Measurements from ENCODE around the gene ADGRV1. TPM values are rescaled to one million over a fixed set of nuclear protein-coding genes. Genes with fewer than 3 reads are reported as not detected.
"Not testable (repeated sequence)": the region's sequence is repeated elsewhere in the genome, so short reads cannot be mapped to it uniquely, and the experiment has no call there.

The ADGRV1 gene
- total RNA-seq, 5 donors from 2014 or later (not counting 1 experiment from before 2014, with no cell fraction given) = 0.68 to 1.6 (median 1.2) TPM; not detected in 1

- ChIA-PET CTCF (interaction anchor here in 1 of 2 donors (1.3 kb wide), 1 partner anchor 371 kb away, joined by 3 read pairs; no protein-coding TSS in a partner anchor), POLR2A (no interaction called here)
- no peak overlapping the region for H3K27ac Mint-ChIP-seq
- DNase-seq (no peak), ATAC-seq (replicated peaks in 1 of 4) (no peak)
- peaks cover 4% of the 10 kb centered on the region in 3 donors for H3K9me3 Mint-ChIP-seq
- Histone ChIP-seq H3K4me1 (ENCODE audit: control insufficient read depth in 1 of 2, extremely low read depth in 1 of 2, insufficient read depth in 2 of 2, low read length in 2 of 2) (no peaks in the 10 kb centered on the region), H3K27me3 (replicated peaks in 1 of 2; ENCODE audit: control insufficient read depth in 2 of 2, extremely low read depth in 1 of 2, insufficient read depth in 2 of 2, low read length in 1 of 2) (no peaks in the 10 kb centered on the region), H3K27ac (ENCODE audit: low read length) (no peak overlapping the region), H3K4me3 (ENCODE audit: control insufficient read depth in 1 of 2, extremely low read depth in 1 of 2, low read length in 1 of 2) (no peak overlapping the region), H3K9me3 (no peaks in the 10 kb centered on the region), H3K36me3 (ENCODE audit: control insufficient read depth in 2 of 2, extremely low read depth in 1 of 2, insufficient read depth in 1 of 2, low read length in 1 of 2) (no peaks in the 10 kb centered on the region)
- no peak overlapping the region for H3K4me3 Mint-ChIP-seq
- peaks cover 5 to 12% of the 10 kb centered on the region in 2 donors for H3K27me3 Mint-ChIP-seq
- no peaks in the 10 kb centered on the region for H3K4me1 Mint-ChIP-seq
- no peaks in the 10 kb centered on the region for H3K36me3 Mint-ChIP-seq
These were observed 489.5 kb downstream of the ADGRV1 start for GRCh38 chr5:91048073-91048472.

GRCh38 chr5:91049112-91049511 lies 490.5 kb downstream of the ADGRV1 start:
- POLR2A ChIA-PET = no interaction called here
- DNase-seq = no peak
- H3K4me1 ChIP-seq (ENCODE audit: control insufficient read depth in 1 of 2, extremely low read depth in 1 of 2, insufficient read depth in 2 of 2, low read length in 2 of 2) = no peaks in the 10 kb centered on the region
- Mint-ChIP-seq H3K4me1 (no peaks in the 10 kb centered on the region), H3K36me3 (no peaks in the 10 kb centered on the region), H3K4me3 (no peak overlapping the region), H3K27ac (no peak overlapping the region), H3K27me3 (peaks cover 8 to 17% of the 10 kb centered on the region in 2 donors), H3K9me3 (peaks cover 4% of the 10 kb centered on the region in 3 donors)
- no peaks in the 10 kb centered on the region for H3K27me3 ChIP-seq (replicated peaks in 1 of 2; ENCODE audit: control insufficient read depth in 2 of 2, extremely low read depth in 1 of 2, insufficient read depth in 2 of 2, low read length in 1 of 2)
- no peaks in the 10 kb centered on the region for H3K36me3 ChIP-seq (ENCODE audit: control insufficient read depth in 2 of 2, extremely low read depth in 1 of 2, insufficient read depth in 1 of 2, low read length in 1 of 2)
- ATAC-seq (replicated peaks in 1 of 4) = no peak
- no peaks in the 10 kb centered on the region for H3K9me3 ChIP-seq
- CTCF ChIA-PET = interaction anchor here in 1 of 2 donors (1.3 kb wide), 1 partner anchor 370 kb away, joined by 3 read pairs; no protein-coding TSS in a partner anchor
- no peak overlapping the region for H3K4me3 ChIP-seq (ENCODE audit: control insufficient read depth in 1 of 2, extremely low read depth in 1 of 2, low read length in 1 of 2)
- no peak overlapping the region for H3K27ac ChIP-seq (ENCODE audit: low read length)

DNA sequence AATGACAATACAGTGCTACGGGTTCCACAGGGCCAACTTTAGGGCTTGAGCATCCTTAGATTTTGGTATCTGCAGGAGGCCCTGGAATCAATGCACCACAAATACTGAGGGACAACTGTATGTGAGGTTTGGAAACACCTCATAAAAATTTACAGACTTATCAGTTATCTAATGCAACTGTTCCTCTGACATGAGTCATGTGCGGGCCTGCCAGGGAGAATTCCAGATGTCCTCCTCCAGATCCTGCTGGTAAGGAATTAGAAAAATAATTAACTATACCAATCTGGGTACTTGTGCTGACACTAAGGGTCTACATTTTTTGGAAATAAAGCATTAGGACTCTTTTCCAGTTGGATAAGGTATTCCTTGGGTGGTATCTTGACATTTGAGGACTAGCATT lies 491.2 kb downstream of the ADGRV1 start:
- no peak overlapping the region for H3K27ac Mint-ChIP-seq
- CTCF ChIA-PET = no interaction called here
- no peaks in the 10 kb centered on the region for H3K4me1 Mint-ChIP-seq
- H3K36me3 Mint-ChIP-seq = no peaks in the 10 kb centered on the region
- POLR2A ChIA-PET = no interaction called here
- peaks cover 2 to 4% (median 2%) of the 10 kb centered on the region in 3 donors for H3K9me3 Mint-ChIP-seq
- Histone ChIP-seq H3K9me3 (no peaks in the 10 kb centered on the region), H3K36me3 (ENCODE audit: control insufficient read depth in 2 of 2, extremely low read depth in 1 of 2, insufficient read depth in 1 of 2, low read length in 1 of 2) (no peaks in the 10 kb centered on the region), H3K27ac (ENCODE audit: low read length) (no peak overlapping the region), H3K4me1 (ENCODE audit: control insufficient read depth in 1 of 2, extremely low read depth in 1 of 2, insufficient read depth in 2 of 2, low read length in 2 of 2) (no peaks in the 10 kb centered on the region), H3K4me3 (ENCODE audit: control insufficient read depth in 1 of 2, extremely low read depth in 1 of 2, low read length in 1 of 2) (no peak overlapping the region), H3K27me3 (replicated peaks in 1 of 2; ENCODE audit: control insufficient read depth in 2 of 2, extremely low read depth in 1 of 2, insufficient read depth in 2 of 2, low read length in 1 of 2) (no peaks in the 10 kb centered on the region)
- DNase-seq (no peak), ATAC-seq (replicated peaks in 1 of 4) (no peak)
- 100% methylated on average over 1 of the region's 2 CpGs for whole genome bisulfite sequencing (ENCODE audit: insufficient coverage)
- H3K27me3 Mint-ChIP-seq = peaks cover 8 to 15% of the 10 kb centered on the region in 2 donors
- no peak overlapping the region for H3K4me3 Mint-ChIP-seq

- H3K4me3 Mint-ChIP-seq; H3K4me3 ChIP-seq (ENCODE audit: control insufficient read depth in 1 of 2, extremely low read depth in 1 of 2, low read length in 1 of 2); CTCF ChIA-PET; H3K27ac ChIP-seq (ENCODE audit: low read length); ATAC-seq (replicated peaks in 1 of 4); H3K4me1 Mint-ChIP-seq; H3K36me3 ChIP-seq (ENCODE audit: control insufficient read depth in 2 of 2, extremely low read depth in 1 of 2, insufficient read depth in 1 of 2, low read length in 1 of 2); H3K27me3 Mint-ChIP-seq; H3K4me1 ChIP-seq (ENCODE audit: control insufficient read depth in 1 of 2, extremely low read depth in 1 of 2, insufficient read depth in 2 of 2, low read length in 2 of 2); POLR2A ChIA-PET; H3K9me3 Mint-ChIP-seq; DNase-seq; H3K36me3 Mint-ChIP-seq; H3K27ac Mint-ChIP-seq; H3K9me3 ChIP-seq; H3K27me3 ChIP-seq (replicated peaks in 1 of 2; ENCODE audit: control insufficient read depth in 2 of 2, extremely low read depth in 1 of 2, insufficient read depth in 2 of 2, low read length in 1 of 2): not testable (repeated sequence)
- WGBS (ENCODE audit: insufficient coverage) = 82% methylated on average over 5 of the region's 8 CpGs
These were observed 493.8 kb downstream of the ADGRV1 start for GRCh38 chr5:91052411-91052810.

DNA sequence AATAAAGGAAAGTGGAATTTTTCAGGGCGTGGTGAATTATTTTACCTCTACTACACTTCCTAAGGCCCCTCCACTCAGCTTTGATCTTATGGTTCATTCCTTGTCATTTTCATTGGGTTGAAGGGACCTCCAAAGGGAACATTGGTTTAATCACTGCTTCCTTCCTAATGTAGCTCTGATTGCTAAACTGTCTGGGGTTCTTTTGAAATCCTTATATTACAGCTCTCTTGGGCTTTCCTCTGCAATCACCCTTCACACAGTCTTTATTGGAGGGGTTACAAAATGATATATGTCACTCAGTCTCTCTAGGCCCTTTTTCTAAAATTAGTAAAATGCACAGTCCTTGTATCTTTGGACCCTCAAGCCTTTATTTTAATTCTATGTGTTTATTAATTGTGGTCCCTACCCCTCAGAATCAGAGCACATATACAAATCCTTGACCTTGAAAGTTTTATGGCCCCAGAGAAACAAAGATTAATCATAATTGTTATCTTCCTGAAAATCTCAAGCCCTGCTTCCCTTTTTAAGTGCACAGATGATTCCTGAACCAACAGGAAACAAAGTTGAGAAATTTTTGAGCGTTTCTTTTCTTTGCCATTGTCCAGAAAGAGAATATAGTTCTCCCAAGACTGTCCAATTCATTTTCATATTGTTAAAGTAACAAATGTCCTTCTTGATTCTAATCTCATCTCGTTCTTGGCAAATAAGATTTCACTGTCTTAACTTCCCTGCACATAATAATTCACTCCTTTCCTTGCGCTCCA lies 494.6 kb downstream of the ADGRV1 start:
- no peaks in the 10 kb centered on the region for H3K9me3 ChIP-seq
- CTCF ChIA-PET = interaction anchor here in 1 of 2 donors (0.6 kb wide), 1 partner anchor 1564 kb away, joined by 3 read pairs; no protein-coding TSS in a partner anchor
- no peaks in the 10 kb centered on the region for H3K36me3 Mint-ChIP-seq

DNA sequence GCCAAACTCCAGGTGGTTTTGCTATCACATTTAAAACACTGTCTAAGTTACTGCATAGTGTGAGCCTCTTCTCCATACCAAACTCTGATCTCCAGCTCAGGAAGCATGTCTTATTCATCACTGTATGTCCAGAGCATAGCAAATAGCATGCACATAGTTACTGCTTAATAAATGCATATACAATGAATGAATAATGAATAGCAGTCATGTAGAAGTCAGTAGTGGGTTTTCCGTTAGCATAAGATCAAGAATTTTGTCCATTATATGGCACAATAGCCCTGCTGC lies 495.1 kb downstream of the ADGRV1 start:
- Histone ChIP-seq H3K27me3 (replicated peaks in 1 of 2; ENCODE audit: control insufficient read depth in 2 of 2, extremely low read depth in 1 of 2, insufficient read depth in 2 of 2, low read length in 1 of 2) (no peaks in the 10 kb centered on the region), H3K9me3 (no peaks in the 10 kb centered on the region), H3K36me3 (ENCODE audit: control insufficient read depth in 2 of 2, extremely low read depth in 1 of 2, insufficient read depth in 1 of 2, low read length in 1 of 2) (no peaks in the 10 kb centered on the region), H3K27ac (ENCODE audit: low read length) (no peak overlapping the region), H3K4me3 (ENCODE audit: control insufficient read depth in 1 of 2, extremely low read depth in 1 of 2, low read length in 1 of 2) (no peak overlapping the region), H3K4me1 (ENCODE audit: control insufficient read depth in 1 of 2, extremely low read depth in 1 of 2, insufficient read depth in 2 of 2, low read length in 2 of 2) (no peaks in the 10 kb centered on the region)
- H3K27me3 Mint-ChIP-seq = peaks cover 7 to 9% of the 10 kb centered on the region in 2 donors
- CTCF ChIA-PET = no interaction called here
- H3K27ac Mint-ChIP-seq = no peak overlapping the region
- no peaks in the 10 kb centered on the region for H3K4me1 Mint-ChIP-seq
- no peak overlapping the region for H3K4me3 Mint-ChIP-seq
- WGBS (ENCODE audit: insufficient coverage) = no CpG with 5 or more reads among the region's 1 CpG
- H3K9me3 Mint-ChIP-seq = no peaks in the 10 kb centered on the region
- POLR2A ChIA-PET = no interaction called here
- no peak for ATAC-seq (replicated peaks in 1 of 4)
- DNase-seq = no peak
- no peaks in the 10 kb centered on the region for H3K36me3 Mint-ChIP-seq

More for the DNA sequence above, 494.6 kb downstream of the ADGRV1 start:
- Histone ChIP-seq H3K4me1 (ENCODE audit: control insufficient read depth in 1 of 2, extremely low read depth in 1 of 2, insufficient read depth in 2 of 2, low read length in 2 of 2) (no peaks in the 10 kb centered on the region), H3K36me3 (ENCODE audit: control insufficient read depth in 2 of 2, extremely low read depth in 1 of 2, insufficient read depth in 1 of 2, low read length in 1 of 2) (no peaks in the 10 kb centered on the region), H3K27me3 (replicated peaks in 1 of 2; ENCODE audit: control insufficient read depth in 2 of 2, extremely low read depth in 1 of 2, insufficient read depth in 2 of 2, low read length in 1 of 2) (no peaks in the 10 kb centered on the region), H3K27ac (ENCODE audit: low read length) (no peak overlapping the region), H3K4me3 (ENCODE audit: control insufficient read depth in 1 of 2, extremely low read depth in 1 of 2, low read length in 1 of 2) (no peak overlapping the region)
- Mint-ChIP-seq H3K9me3 (no peaks in the 10 kb centered on the region), H3K4me1 (no peaks in the 10 kb centered on the region), H3K4me3 (no peak overlapping the region), H3K27me3 (peaks cover 7 to 9% of the 10 kb centered on the region in 2 donors), H3K27ac (no peak overlapping the region)
- 41% methylated on average over 3 of the region's 4 CpGs for WGBS (ENCODE audit: insufficient coverage)
- POLR2A ChIA-PET = no interaction called here
- ATAC-seq (replicated peaks in 1 of 4) = no peak
- DNase-seq = no peak

DNA sequence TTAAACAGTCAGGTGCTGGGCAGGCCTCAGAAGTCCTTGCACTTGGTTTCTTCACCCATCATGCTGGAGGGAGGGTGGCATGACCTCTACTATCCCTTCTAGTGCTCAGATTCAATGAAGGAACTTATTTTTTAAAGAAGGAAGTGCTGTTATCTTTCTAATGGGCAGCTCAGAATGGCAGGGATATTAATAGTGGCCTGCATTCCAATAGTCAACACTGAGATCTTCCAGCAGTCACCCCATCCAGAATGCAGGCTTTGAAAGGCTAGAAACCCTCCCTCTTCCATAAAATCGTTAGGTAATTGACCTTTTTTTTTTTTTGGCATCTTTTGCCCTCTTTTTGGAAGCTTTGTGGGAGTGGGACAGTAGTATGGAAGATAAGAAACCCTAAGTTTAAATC lies 499.6 kb downstream of the ADGRV1 start:
- no peaks in the 10 kb centered on the region for H3K36me3 ChIP-seq (ENCODE audit: control insufficient read depth in 2 of 2, extremely low read depth in 1 of 2, insufficient read depth in 1 of 2, low read length in 1 of 2)
- H3K27me3 ChIP-seq (replicated peaks in 1 of 2; ENCODE audit: control insufficient read depth in 2 of 2, extremely low read depth in 1 of 2, insufficient read depth in 2 of 2, low read length in 1 of 2) = no peaks in the 10 kb centered on the region
- CTCF ChIA-PET = no interaction called here
- no peaks in the 10 kb centered on the region for H3K9me3 ChIP-seq
- no peak overlapping the region for H3K4me3 Mint-ChIP-seq
- peaks cover 6 to 10% (median 6%) of the 10 kb centered on the region in 3 donors for H3K4me1 Mint-ChIP-seq
- no peaks in the 10 kb centered on the region for H3K36me3 Mint-ChIP-seq
- no peak overlapping the region for H3K27ac ChIP-seq (ENCODE audit: low read length)
- H3K4me1 ChIP-seq (ENCODE audit: control insufficient read depth in 1 of 2, extremely low read depth in 1 of 2, insufficient read depth in 2 of 2, low read length in 2 of 2) = no peaks in the 10 kb centered on the region
- H3K9me3 Mint-ChIP-seq = no peaks in the 10 kb centered on the region
- POLR2A ChIA-PET = no interaction called here
- no peak overlapping the region for H3K4me3 ChIP-seq (ENCODE audit: control insufficient read depth in 1 of 2, extremely low read depth in 1 of 2, low read length in 1 of 2)
- H3K27me3 Mint-ChIP-seq = peaks cover 5 to 12% of the 10 kb centered on the region in 2 donors
- no peak for DNase-seq
- no CpG with 5 or more reads among the region's 1 CpG for WGBS (ENCODE audit: insufficient coverage)
- no peak for ATAC-seq (replicated peaks in 1 of 4)
- no peak overlapping the region for H3K27ac Mint-ChIP-seq
